GM18511 (cell line): ENCODE results near the gene MAGOH.
"Not testable (repeated sequence)": the region's sequence is repeated elsewhere in the genome, so short reads cannot be mapped to it uniquely, and the experiment has no call there.

Experiments used
- ATAC-seq: cut with Tn5 transposase; IDR thresholded peaks from one replicate; pipeline ENCODE4 v1.9.1; 2021; ENCODE audit warnings: mild to moderate bottlenecking, moderate library complexity; ENCODE audit not compliant: unreplicated experiment

The MAGOH gene

GRCh38 chr1:53238197-53239155, at the start of gene MAGOH:
Gene MAGOH (minus strand): TSS chr1:53238518. CDS start chr1:53238448, 70 bp downstream.
- peak; percentile 99 for ATAC-seq

GRCh38 chr1:53286955-53287354, 48.6 kb upstream of the MAGOH start:
- ATAC-seq: no peak

GRCh38 chr1:53285969-53286760, 47.8 kb upstream of the MAGOH start:
- ATAC-seq: no peak

- ATAC-seq: no peak
These were observed 47.2 kb upstream of the MAGOH start for GRCh38 chr1:53285546-53285945.

GRCh38 chr1:53284224-53285020, 46.1 kb upstream of the MAGOH start:
- no peak for ATAC-seq

- not testable (repeated sequence) for ATAC-seq
These were observed 44.8 kb upstream of the MAGOH start for GRCh38 chr1:53283156-53283555.

GRCh38 chr1:53281133-53281532, 42.8 kb upstream of the MAGOH start:
- ATAC-seq: no peak

GRCh38 chr1:53280496-53280895, 42.2 kb upstream of the MAGOH start:
- ATAC-seq: no peak

GRCh38 chr1:53279296-53280200, 41.2 kb upstream of the MAGOH start:
- ATAC-seq: no peak

- no peak for ATAC-seq
These were observed 40.0 kb upstream of the MAGOH start for GRCh38 chr1:53278298-53278725.

- ATAC-seq: no peak
These were observed 39.0 kb upstream of the MAGOH start for GRCh38 chr1:53277326-53277725.

- no peak for ATAC-seq
These were observed 38.6 kb upstream of the MAGOH start for GRCh38 chr1:53276902-53277281.

- ATAC-seq: no peak
These were observed 38.0 kb upstream of the MAGOH start for GRCh38 chr1:53276153-53276901.

- no peak for ATAC-seq
These were observed 37.2 kb upstream of the MAGOH start for GRCh38 chr1:53275566-53275965.

- ATAC-seq: no peak
These were observed 36.3 kb upstream of the MAGOH start for GRCh38 chr1:53274541-53275185.

- no peak for ATAC-seq
These were observed 35.7 kb upstream of the MAGOH start for GRCh38 chr1:53274026-53274425.

GRCh38 chr1:53273526-53273925, 35.2 kb upstream of the MAGOH start:
- ATAC-seq: no peak

- ATAC-seq: no peak
These were observed 34.0 kb upstream of the MAGOH start for GRCh38 chr1:53272349-53272748.
